ENCODE measurements around the gene WDR93. TPM values are rescaled to one million over a fixed set of nuclear protein-coding genes. Genes with fewer than 3 reads are reported as not detected.
A peak's percentile ranks its signal among the peaks of the same experiment; 100 is the strongest.

The WDR93 gene
- total RNA-seq, 1 experiment from 2014 or later: not detected

- CTCF ChIA-PET: interaction anchor here (0.7 to 5.0 kb wide), 6 partner anchors 10 to 212 kb away, joined by 3 to 33 read pairs (median 4); partner anchors contain the start of gene MESP1
- POLR2A ChIA-PET: no interaction called here
- H3K9me3 Mint-ChIP-seq: peaks cover 4% of the 10 kb centered on the region
- H3K4me3 Mint-ChIP-seq: no peak overlapping the region
- ATAC-seq (peak; percentile 10), DNase-seq (ENCODE audit: low spot score) (no peak)
- no peak for TF ChIP-seq ZBTB43 (CRISPR knock-in tag; IDR thresholded peaks at IDR 0.05)
- no peak for TF ChIP-seq USF2 (CRISPR knock-in tag; IDR thresholded peaks at IDR 0.05)
- TF ChIP-seq FOXK1 (CRISPR knock-in tag; IDR thresholded peaks at IDR 0.05): no peak
- TF ChIP-seq PREB (CRISPR knock-in tag; IDR thresholded peaks at IDR 0.05; ENCODE audit: borderline replicate concordance): no peak
- H3K27ac Mint-ChIP-seq: no peak overlapping the region
- no peaks in the 10 kb centered on the region for H3K36me3 Mint-ChIP-seq
- H3K27me3 Mint-ChIP-seq (ENCODE audit: low read depth): peaks cover 37% of the 10 kb centered on the region
- H3K4me1 Mint-ChIP-seq: peaks cover 14% of the 10 kb centered on the region
These were observed 27.6 kb upstream of the WDR93 start for GRCh38 chr15:89662893-89663626.

GRCh38 chr15:89664441-89665350, 25.9 kb upstream of the WDR93 start:
- ChIA-PET CTCF (interaction anchor here (1.5 to 5.0 kb wide), 4 partner anchors 8 to 210 kb away, joined by 4 to 33 read pairs (median 11); no protein-coding TSS in a partner anchor), POLR2A (interaction anchor here (0.5 kb wide), 1 partner anchor 135 kb away, joined by 4 read pairs; no protein-coding TSS in a partner anchor)
- H3K27me3 Mint-ChIP-seq (ENCODE audit: low read depth): peaks cover 29% of the 10 kb centered on the region
- TF ChIP-seq ZBTB21 (CRISPR knock-in tag; IDR thresholded peaks at IDR 0.05; ENCODE audit: borderline replicate concordance) (no peak), CDX4 (CRISPR knock-in tag; IDR thresholded peaks at IDR 0.05; ENCODE audit: borderline replicate concordance) (no peak), OVOL2 (CRISPR knock-in tag; IDR thresholded peaks at IDR 0.05; ENCODE audit: borderline replicate concordance) (no peak)
- no peak overlapping the region for H3K27ac Mint-ChIP-seq
- ATAC-seq (no peak), DNase-seq (ENCODE audit: low spot score) (no peak)
- H3K36me3 Mint-ChIP-seq: no peaks in the 10 kb centered on the region
- H3K4me3 Mint-ChIP-seq: peak overlapping the region; percentile 63
- peaks cover 4% of the 10 kb centered on the region for H3K9me3 Mint-ChIP-seq
- peaks cover 14% of the 10 kb centered on the region for H3K4me1 Mint-ChIP-seq

- H3K9me3 Mint-ChIP-seq: no peaks in the 10 kb centered on the region
- ChIA-PET CTCF (interaction anchor here (1.0 to 5.0 kb wide), 5 partner anchors 7 to 209 kb away, joined by 3 to 33 read pairs (median 5); no protein-coding TSS in a partner anchor), POLR2A (no interaction called here)
- peaks cover 20% of the 10 kb centered on the region for H3K27me3 Mint-ChIP-seq (ENCODE audit: low read depth)
- peak overlapping the region; percentile 63 for H3K4me3 Mint-ChIP-seq
- no peak overlapping the region for H3K27ac Mint-ChIP-seq
- TF ChIP-seq E2F1 (CRISPR knock-in tag; IDR thresholded peaks at IDR 0.05): no peak
- no peak for TF ChIP-seq E2F5 (CRISPR knock-in tag; IDR thresholded peaks at IDR 0.05)
- TF ChIP-seq ZNF416 (CRISPR knock-in tag; IDR thresholded peaks at IDR 0.05): no peak
- TF ChIP-seq USF2 (CRISPR knock-in tag; IDR thresholded peaks at IDR 0.05): no peak
- no peak for TF ChIP-seq RORB (CRISPR knock-in tag; IDR thresholded peaks at IDR 0.05)
- TF ChIP-seq NR3C1 (CRISPR knock-in tag; conservative IDR thresholded peaks at IDR 0.05; ENCODE audit: low read depth): no peak
- no peak for TF ChIP-seq ERG (CRISPR knock-in tag; IDR thresholded peaks at IDR 0.05)
- H3K4me1 Mint-ChIP-seq: peaks cover 14% of the 10 kb centered on the region
- DNase-seq (ENCODE audit: low spot score) (peak; percentile 56), ATAC-seq (peak; percentile 76)
- H3K36me3 Mint-ChIP-seq: no peaks in the 10 kb centered on the region
These were observed 25.0 kb upstream of the WDR93 start for GRCh38 chr15:89665449-89666181.

All from WTC11 (cell line).